Measurements from ENCODE around the gene EGFL7.

DNA sequence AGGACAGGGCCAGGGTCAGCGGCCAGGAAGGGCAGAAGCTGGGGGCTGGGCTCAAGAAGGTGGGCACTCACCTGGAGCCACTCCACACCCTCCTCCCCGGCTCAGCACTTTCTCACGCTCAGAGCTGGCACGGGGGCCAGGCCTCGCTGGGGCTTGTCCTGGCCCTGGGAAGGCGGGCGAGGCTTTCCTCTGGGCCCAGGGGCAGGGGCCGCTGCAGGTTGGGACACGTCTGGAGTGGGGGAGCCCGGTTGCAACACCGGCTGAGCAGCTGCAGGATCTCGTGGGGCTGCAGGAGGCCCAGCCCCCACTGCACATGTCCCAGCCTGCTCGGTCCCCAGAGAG lies 38.9 kb upstream of the EGFL7 start:
- TF ChIP-seq EZH2phosphoT487 (IDR thresholded peaks at IDR 0.05; ENCODE audit: borderline replicate concordance, low read depth): no peak
- TF ChIP-seq SIN3A (IDR thresholded peaks at IDR 0.05; ENCODE audit: borderline replicate concordance, low read depth, low read length): no peak
- no peak for TF ChIP-seq TAF1 (IDR thresholded peaks at IDR 0.05; ENCODE audit: borderline replicate concordance, low read depth, low read length)
- TF ChIP-seq EP300 (IDR thresholded peaks at IDR 0.05; ENCODE audit: borderline replicate concordance in 1 of 2, low read depth in 1 of 2, low read length in 1 of 2): no peak
- TF ChIP-seq, protein P1, sequence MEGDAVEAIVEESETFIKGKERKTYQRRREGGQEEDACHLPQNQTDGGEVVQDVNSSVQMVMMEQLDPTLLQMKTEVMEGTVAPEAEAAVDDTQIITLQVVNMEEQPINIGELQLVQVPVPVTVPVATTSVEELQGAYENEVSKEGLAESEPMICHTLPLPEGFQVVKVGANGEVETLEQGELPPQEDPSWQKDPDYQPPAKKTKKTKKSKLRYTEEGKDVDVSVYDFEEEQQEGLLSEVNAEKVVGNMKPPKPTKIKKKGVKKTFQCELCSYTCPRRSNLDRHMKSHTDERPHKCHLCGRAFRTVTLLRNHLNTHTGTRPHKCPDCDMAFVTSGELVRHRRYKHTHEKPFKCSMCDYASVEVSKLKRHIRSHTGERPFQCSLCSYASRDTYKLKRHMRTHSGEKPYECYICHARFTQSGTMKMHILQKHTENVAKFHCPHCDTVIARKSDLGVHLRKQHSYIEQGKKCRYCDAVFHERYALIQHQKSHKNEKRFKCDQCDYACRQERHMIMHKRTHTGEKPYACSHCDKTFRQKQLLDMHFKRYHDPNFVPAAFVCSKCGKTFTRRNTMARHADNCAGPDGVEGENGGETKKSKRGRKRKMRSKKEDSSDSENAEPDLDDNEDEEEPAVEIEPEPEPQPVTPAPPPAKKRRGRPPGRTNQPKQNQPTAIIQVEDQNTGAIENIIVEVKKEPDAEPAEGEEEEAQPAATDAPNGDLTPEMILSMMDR (IDR thresholded peaks at IDR 0.05): no peak

Data from SK-N-SH (cell line).